Glutamatergic neuron (in vitro differentiated cells): ENCODE measurements around the gene CHN1. TPM values are rescaled to one million over a fixed set of nuclear protein-coding genes. Genes with fewer than 3 reads are reported as not detected.

Experiments
- DNase-seq: peaks from one replicate; pipeline ENCODE4 v3.0.0; 2022
- H3K27ac Mint-ChIP-seq: one replicate; pipeline ENCODE4 v1.8.0; 2020; ENCODE audit warnings: mild to moderate bottlenecking, mixed read lengths, inconsistent platforms; ENCODE audit not compliant: unreplicated experiment
- H3K27me3 Mint-ChIP-seq: one replicate; pipeline ENCODE4 v1.8.0; 2020; ENCODE audit warnings: mild to moderate bottlenecking, moderate library complexity, mixed read lengths, inconsistent platforms; ENCODE audit not compliant: unreplicated experiment
- H3K36me3 Mint-ChIP-seq: one replicate; pipeline ENCODE4 v1.8.0; 2020; ENCODE audit warnings: mild to moderate bottlenecking, mixed read lengths, inconsistent platforms; ENCODE audit not compliant: unreplicated experiment
- H3K4me1 Mint-ChIP-seq: one replicate; pipeline ENCODE4 v1.8.0; 2020; ENCODE audit warnings: mild to moderate bottlenecking, low read depth, mixed read lengths, inconsistent platforms; ENCODE audit not compliant: unreplicated experiment
- H3K4me3 Mint-ChIP-seq: one replicate; pipeline ENCODE4 v1.8.0; 2020; ENCODE audit warnings: mild to moderate bottlenecking, mixed read lengths, inconsistent platforms; ENCODE audit not compliant: unreplicated experiment
- H3K9me3 Mint-ChIP-seq: one replicate; pipeline ENCODE4 v1.8.0; 2020; ENCODE audit warnings: mild to moderate bottlenecking, moderate library complexity, mixed read lengths, inconsistent platforms; ENCODE audit not compliant: unreplicated experiment
- CTCF ChIP-seq: fragments of 200-600 bp; sonication (generic); IDR thresholded peaks from one replicate; pipeline ENCODE4 v1.5.0; 2021; ENCODE audit not compliant: partially characterized antibody, unreplicated experiment
- total RNA-seq: library from RNA; stranded (reverse); fragmentation: NEBNext Ultra II Directional; extraction: Animal tissue kit (Norgen Biotek cat#: 25700); gene quantifications from one replicate; pipeline ENCODE4 v1.2.1, GENCODE V29; 2021; ENCODE audit not compliant: unreplicated experiment

The CHN1 gene
- total RNA-seq, 1 donor from 2014 or later, result 212 TPM

GRCh38 chr2:174764280-174765255 lies 240.6 kb downstream of the CHN1 start, which contains the start of gene CHRNA1:
Gene CHRNA1 (minus strand): TSS chr2:174764472. CDS start chr2:174764394, 78 bp downstream.
- Mint-ChIP-seq H3K27ac (peak within 1 kb of the TSS; percentile 96), H3K9me3 (peaks cover 16% of the 10 kb centered on the region)
- peak; percentile 64 for DNase-seq

GRCh38 chr2:174763780-174764179 lies 241.4 kb downstream of the CHN1 start:
- Mint-ChIP-seq H3K27ac (peak overlapping the region; percentile 96), H3K4me3 (peak overlapping the region; percentile 93)

More at GRCh38 chr2:174764280-174765255, 240.6 kb downstream of the CHN1 start, which contains the start of gene CHRNA1:
- Mint-ChIP-seq H3K4me1 (peaks cover 59% of the 10 kb centered on the region), H3K4me3 (peak within 1 kb of the TSS; percentile 93), H3K27me3 (peaks cover 1% of the 10 kb centered on the region), H3K36me3 (no peaks in the 10 kb centered on the region)
- no peak for TF ChIP-seq CTCF

GRCh38 chr2:174762464-174762863 lies 242.7 kb downstream of the CHN1 start:
- H3K4me3 Mint-ChIP-seq, result peak overlapping the region; percentile 93
- peaks cover 56% of the 10 kb centered on the region for H3K4me1 Mint-ChIP-seq
- TF ChIP-seq CTCF, result no peak
- H3K9me3 Mint-ChIP-seq, result peaks cover 11% of the 10 kb centered on the region
- no peak for DNase-seq
- H3K27ac Mint-ChIP-seq, result peak overlapping the region; percentile 92
- no peaks in the 10 kb centered on the region for H3K36me3 Mint-ChIP-seq
- H3K27me3 Mint-ChIP-seq, result peaks cover 1% of the 10 kb centered on the region

More at GRCh38 chr2:174763780-174764179, 241.4 kb downstream of the CHN1 start:
- peaks cover 60% of the 10 kb centered on the region for H3K4me1 Mint-ChIP-seq
- no peak for TF ChIP-seq CTCF
- no peak for DNase-seq
- H3K27me3 Mint-ChIP-seq, result peaks cover 1% of the 10 kb centered on the region
- peaks cover 11% of the 10 kb centered on the region for H3K9me3 Mint-ChIP-seq
- H3K36me3 Mint-ChIP-seq, result no peaks in the 10 kb centered on the region

- TF ChIP-seq CTCF, result no peak
- Mint-ChIP-seq H3K4me1 (peaks cover 53% of the 10 kb centered on the region), H3K9me3 (peaks cover 8% of the 10 kb centered on the region), H3K4me3 (peak overlapping the region; percentile 93), H3K36me3 (no peaks in the 10 kb centered on the region), H3K27me3 (peaks cover 1% of the 10 kb centered on the region), H3K27ac (peak overlapping the region; percentile 96)
- DNase-seq, result no peak
Measured at GRCh38 chr2:174761837-174762236, 243.3 kb downstream of the CHN1 start.
